Activated naive CD8-positive, alpha-beta T cell treated with anti-CD3 and anti-CD28 coated beads for 36 hours (primary cell): ENCODE results near the gene INF2. TPM values are rescaled to one million over a fixed set of nuclear protein-coding genes. Genes with fewer than 3 reads are reported as not detected.

Experiments
- DNase-seq: peaks from one replicate; pipeline ENCODE4 v3.0.0; 2021
- H3K27ac Mint-ChIP-seq: one replicate; pipeline ENCODE4 v1.8.0; 2022; ENCODE audit warnings: mild to moderate bottlenecking, moderate library complexity, mixed read lengths
- H3K27me3 Mint-ChIP-seq: one replicate; pipeline ENCODE4 v1.8.0; 2022; ENCODE audit warnings: mild to moderate bottlenecking, mixed read lengths
- H3K36me3 Mint-ChIP-seq: one replicate; pipeline ENCODE4 v1.8.0; 2021; ENCODE audit warnings: mild to moderate bottlenecking, mixed read lengths
- H3K4me1 Mint-ChIP-seq: one replicate; pipeline ENCODE4 v1.8.0; 2021; ENCODE audit warnings: mixed read lengths
- H3K4me3 Mint-ChIP-seq: one replicate; pipeline ENCODE4 v1.8.0; 2022; ENCODE audit warnings: mild to moderate bottlenecking, moderate library complexity, mixed read lengths
- H3K9me3 Mint-ChIP-seq: one replicate; pipeline ENCODE4 v1.8.0; 2022; ENCODE audit warnings: mixed read lengths
- total RNA-seq, 2 experiments: library from RNA; stranded (reverse); gene quantifications; one replicate each; pipeline ENCODE4 v1.2.3, GENCODE V29; 2021

The INF2 gene
- total RNA-seq, 2 experiments from 2014 or later, result 67.8 TPM

DNA sequence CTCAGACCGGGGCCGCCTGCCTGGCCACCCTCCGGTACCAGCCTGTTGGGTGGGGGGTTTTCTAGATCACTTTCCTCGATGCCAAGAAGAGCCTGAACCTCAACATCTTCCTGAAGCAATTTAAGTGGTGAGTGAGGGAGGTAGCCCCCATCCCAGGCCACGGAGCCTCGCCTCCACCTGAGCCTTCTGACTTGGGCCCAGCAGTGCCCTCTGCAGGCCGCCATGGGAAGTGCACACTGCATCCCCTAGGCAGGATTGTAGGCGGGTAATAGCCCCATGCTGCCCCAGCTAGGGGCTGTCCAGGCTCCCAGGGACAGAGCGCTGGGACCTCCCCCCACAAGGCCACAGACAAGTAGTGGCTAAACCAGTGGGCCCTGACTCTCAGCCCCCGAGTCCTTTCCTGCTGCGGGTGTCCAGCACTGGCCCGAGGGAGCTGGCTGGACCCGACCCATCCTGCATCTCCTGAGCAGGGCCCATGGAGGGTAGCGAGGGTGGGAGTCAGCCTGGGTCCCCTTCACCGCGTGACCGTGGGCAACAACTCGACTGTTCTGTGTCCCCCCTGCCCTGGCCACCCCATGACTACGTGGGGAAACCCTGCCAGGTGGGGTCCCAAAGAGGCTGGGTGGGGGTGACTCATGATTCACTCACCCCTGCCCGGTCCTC, 19.3 kb downstream of the INF2 start:
- Mint-ChIP-seq H3K36me3 (peaks cover 5% of the 10 kb centered on the region), H3K27ac (no peak overlapping the region), H3K27me3 (no peaks in the 10 kb centered on the region), H3K4me3 (no peak overlapping the region), H3K4me1 (peaks cover 2% of the 10 kb centered on the region), H3K9me3 (no peaks in the 10 kb centered on the region)
- peak; percentile 73 for DNase-seq

GRCh38 chr14:104709387-104710039, 20.1 kb downstream of the INF2 start:
- Mint-ChIP-seq H3K27ac (no peak overlapping the region), H3K4me1 (peaks cover 2% of the 10 kb centered on the region), H3K27me3 (no peaks in the 10 kb centered on the region), H3K36me3 (no peaks in the 10 kb centered on the region), H3K4me3 (no peak overlapping the region), H3K9me3 (no peaks in the 10 kb centered on the region)
- DNase-seq, result no peak

DNA sequence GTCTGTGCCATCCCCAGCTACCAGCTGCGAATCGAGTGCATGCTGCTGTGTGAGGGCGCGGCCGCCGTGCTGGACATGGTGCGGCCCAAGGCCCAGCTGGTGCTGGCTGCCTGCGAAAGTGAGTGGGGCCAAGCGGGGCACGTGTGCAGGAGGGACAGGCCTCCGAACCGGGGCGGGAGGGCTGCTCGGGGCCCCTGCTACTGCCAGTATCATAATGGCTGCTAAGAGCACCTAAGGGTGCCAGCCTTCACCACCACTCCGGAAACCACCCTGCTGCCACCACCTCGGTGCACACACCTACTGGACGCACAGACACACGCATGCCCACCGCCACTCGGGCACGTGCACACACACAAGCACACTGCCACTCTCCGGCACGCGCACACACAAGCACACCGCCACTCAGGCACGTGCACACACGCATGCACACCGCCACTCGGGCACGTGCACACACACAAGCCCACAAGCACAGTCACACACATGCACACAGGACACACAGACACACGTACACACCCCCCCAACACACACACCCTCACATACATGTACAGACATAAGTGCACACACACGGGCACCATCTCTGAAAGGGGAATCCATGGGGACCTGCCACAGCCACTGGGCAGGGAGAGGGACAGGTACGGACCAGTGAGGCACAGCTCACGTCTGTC, 20.8 kb downstream of the INF2 start:
- Mint-ChIP-seq H3K27ac (no peak overlapping the region), H3K27me3 (no peaks in the 10 kb centered on the region), H3K9me3 (no peaks in the 10 kb centered on the region), H3K4me1 (peaks cover 2% of the 10 kb centered on the region), H3K36me3 (no peaks in the 10 kb centered on the region), H3K4me3 (no peak overlapping the region)
- DNase-seq, result no peak

- no peak overlapping the region for H3K4me3 Mint-ChIP-seq
- no peak for DNase-seq
- peaks cover 3% of the 10 kb centered on the region for H3K36me3 Mint-ChIP-seq
- H3K9me3 Mint-ChIP-seq, result no peaks in the 10 kb centered on the region
- H3K27me3 Mint-ChIP-seq, result no peaks in the 10 kb centered on the region
- H3K27ac Mint-ChIP-seq, result no peak overlapping the region
- H3K4me1 Mint-ChIP-seq, result peaks cover 2% of the 10 kb centered on the region
These were observed 23.7 kb downstream of the INF2 start for GRCh38 chr14:104712881-104713734.

DNA sequence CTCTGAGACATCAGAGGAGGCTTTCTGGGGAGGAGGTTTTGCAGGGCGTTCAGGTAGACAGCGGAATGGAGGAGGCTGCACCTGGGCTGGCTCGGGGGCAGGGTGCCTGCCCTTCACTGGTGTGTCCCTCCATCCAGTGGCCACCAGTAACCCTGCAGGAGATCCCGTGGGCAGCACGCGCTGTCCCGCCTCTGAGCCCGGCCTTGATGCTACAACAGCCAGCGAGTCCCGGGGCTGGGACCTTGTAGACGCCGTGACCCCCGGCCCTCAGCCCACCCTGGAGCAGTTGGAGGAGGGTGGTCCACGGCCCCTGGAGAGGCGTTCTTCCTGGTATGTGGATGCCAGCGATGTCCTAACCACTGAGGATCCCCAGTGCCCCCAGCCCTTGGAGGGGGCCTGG, 24.6 kb downstream of the INF2 start:
- Mint-ChIP-seq H3K27ac (no peak overlapping the region), H3K36me3 (peaks cover 3% of the 10 kb centered on the region), H3K27me3 (no peaks in the 10 kb centered on the region), H3K4me3 (no peak overlapping the region), H3K9me3 (no peaks in the 10 kb centered on the region), H3K4me1 (no peaks in the 10 kb centered on the region)
- DNase-seq, result no peak

- Mint-ChIP-seq H3K4me1 (no peaks in the 10 kb centered on the region), H3K9me3 (no peaks in the 10 kb centered on the region), H3K27me3 (no peaks in the 10 kb centered on the region), H3K27ac (no peak overlapping the region), H3K4me3 (no peak overlapping the region), H3K36me3 (peaks cover 3% of the 10 kb centered on the region)
- no peak for DNase-seq
These were observed 25.3 kb downstream of the INF2 start for GRCh38 chr14:104714681-104715080.

DNA sequence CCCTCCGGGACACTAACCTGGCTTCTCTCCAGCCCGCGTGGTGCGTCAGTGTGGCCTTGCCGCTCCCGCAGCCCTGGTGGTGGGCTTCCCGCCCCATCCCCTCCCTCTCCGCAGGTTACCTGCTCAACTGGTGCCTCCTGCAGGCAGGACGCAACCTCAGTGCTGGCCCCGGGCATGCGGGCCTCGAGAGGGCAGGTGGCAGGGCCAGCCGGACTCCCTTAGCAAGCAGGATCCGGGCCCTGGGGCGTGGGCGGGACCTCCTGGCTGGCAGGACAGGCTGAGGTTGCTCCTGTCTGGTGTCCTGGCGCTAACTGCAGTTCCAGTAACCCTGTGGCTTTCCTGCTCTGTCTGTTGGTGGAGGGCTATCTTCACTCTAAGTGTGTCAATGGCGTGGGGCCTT, 26.0 kb downstream of the INF2 start:
- Mint-ChIP-seq H3K4me1 (no peaks in the 10 kb centered on the region), H3K27me3 (no peaks in the 10 kb centered on the region)

GRCh38 chr14:104715871-104716270, 26.5 kb downstream of the INF2 start:
- no peak overlapping the region for H3K27ac Mint-ChIP-seq
- peaks cover 3% of the 10 kb centered on the region for H3K36me3 Mint-ChIP-seq
- no peak overlapping the region for H3K4me3 Mint-ChIP-seq
- H3K27me3 Mint-ChIP-seq, result no peaks in the 10 kb centered on the region
- no peak for DNase-seq
- no peaks in the 10 kb centered on the region for H3K9me3 Mint-ChIP-seq
- no peaks in the 10 kb centered on the region for H3K4me1 Mint-ChIP-seq

More for the DNA sequence above, 26.0 kb downstream of the INF2 start:
- DNase-seq, result no peak
- no peak overlapping the region for H3K27ac Mint-ChIP-seq
- no peaks in the 10 kb centered on the region for H3K9me3 Mint-ChIP-seq
- H3K4me3 Mint-ChIP-seq, result no peak overlapping the region
- H3K36me3 Mint-ChIP-seq, result peaks cover 3% of the 10 kb centered on the region

DNA sequence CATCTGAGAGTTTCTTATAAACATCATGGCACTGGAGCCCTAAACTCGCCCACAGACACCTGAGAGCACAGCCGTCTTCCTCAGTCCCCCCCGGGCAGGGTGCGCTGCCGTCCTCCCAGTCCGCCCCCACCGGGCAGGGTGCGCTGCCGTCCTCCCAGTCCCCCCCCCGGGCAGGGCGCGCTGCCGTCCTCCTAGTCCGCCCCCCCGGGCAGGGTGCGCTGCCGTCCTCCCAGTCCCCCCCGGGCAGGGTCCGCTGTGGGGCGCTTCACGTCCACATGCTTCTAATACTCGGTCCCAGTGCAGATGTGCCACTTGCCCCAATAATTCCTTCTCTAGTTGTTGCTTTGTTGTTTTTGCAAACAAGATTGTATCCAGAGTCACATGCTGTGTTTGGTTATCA, 27.7 kb downstream of the INF2 start:
- no peaks in the 10 kb centered on the region for H3K27me3 Mint-ChIP-seq
- DNase-seq, result no peak
- H3K9me3 Mint-ChIP-seq, result no peaks in the 10 kb centered on the region
- H3K36me3 Mint-ChIP-seq, result peaks cover 3% of the 10 kb centered on the region
- H3K4me1 Mint-ChIP-seq, result no peaks in the 10 kb centered on the region
- H3K27ac Mint-ChIP-seq, result no peak overlapping the region
- H3K4me3 Mint-ChIP-seq, result no peak overlapping the region

GRCh38 chr14:104717646-104718045, 28.2 kb downstream of the INF2 start:
- Mint-ChIP-seq H3K36me3 (peaks cover 3% of the 10 kb centered on the region), H3K4me3 (no peak overlapping the region), H3K9me3 (no peaks in the 10 kb centered on the region), H3K27me3 (no peaks in the 10 kb centered on the region), H3K27ac (no peak overlapping the region), H3K4me1 (no peaks in the 10 kb centered on the region)
- no peak for DNase-seq

DNA sequence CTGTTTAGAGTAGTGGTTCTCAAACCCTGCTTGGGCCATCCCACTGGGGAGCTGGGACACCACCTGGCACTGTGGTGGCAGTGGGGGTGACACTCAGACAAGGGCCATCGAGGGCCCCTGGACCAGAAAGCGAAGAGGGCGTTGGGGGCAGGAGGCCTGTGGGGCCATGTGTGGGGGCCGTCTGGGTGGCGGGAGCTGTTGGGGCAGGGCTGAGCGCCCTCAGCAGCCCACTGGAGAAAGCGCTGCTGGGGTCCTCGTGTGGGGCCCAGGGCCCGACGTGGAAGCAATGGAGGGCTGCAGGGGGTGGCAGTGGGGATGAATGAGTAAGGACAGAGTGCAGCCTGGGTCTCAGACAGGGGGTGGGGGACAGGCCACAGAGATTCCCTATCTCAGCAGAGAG, 28.7 kb downstream of the INF2 start:
- no peak overlapping the region for H3K27ac Mint-ChIP-seq

DNA sequence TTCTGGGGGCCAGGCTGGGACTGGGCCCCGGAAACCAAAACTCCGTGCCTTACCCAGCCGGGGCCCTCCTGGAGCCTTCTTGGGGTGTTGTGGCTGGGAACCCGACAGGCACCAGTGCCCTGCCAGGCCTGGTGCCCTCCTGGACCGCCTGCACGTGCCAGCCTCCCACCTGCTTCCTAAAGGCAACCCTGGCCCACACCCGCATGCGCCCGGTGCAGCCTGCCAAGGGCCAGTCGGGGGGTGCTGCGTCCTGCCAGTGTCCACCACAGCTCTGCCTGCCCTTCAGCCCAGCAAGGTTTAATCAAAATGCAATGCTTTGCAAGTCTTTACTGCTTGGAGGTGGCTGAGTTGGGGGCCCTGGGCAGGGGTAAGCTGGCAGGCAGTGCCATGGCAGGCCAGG, 29.5 kb downstream of the INF2 start:
- no peak overlapping the region for H3K27ac Mint-ChIP-seq
- H3K36me3 Mint-ChIP-seq, result peaks cover 3% of the 10 kb centered on the region
- no peaks in the 10 kb centered on the region for H3K4me1 Mint-ChIP-seq
- H3K4me3 Mint-ChIP-seq, result no peak overlapping the region
- no peak for DNase-seq
- H3K27me3 Mint-ChIP-seq, result no peaks in the 10 kb centered on the region
- no peaks in the 10 kb centered on the region for H3K9me3 Mint-ChIP-seq

More for the DNA sequence above, 28.7 kb downstream of the INF2 start:
- no peaks in the 10 kb centered on the region for H3K4me1 Mint-ChIP-seq
- H3K4me3 Mint-ChIP-seq, result no peak overlapping the region
- no peaks in the 10 kb centered on the region for H3K27me3 Mint-ChIP-seq
- H3K9me3 Mint-ChIP-seq, result no peaks in the 10 kb centered on the region
- DNase-seq, result no peak
- H3K36me3 Mint-ChIP-seq, result peaks cover 3% of the 10 kb centered on the region

GRCh38 chr14:104719343-104719742, 29.9 kb downstream of the INF2 start:
- Mint-ChIP-seq H3K36me3 (peaks cover 3% of the 10 kb centered on the region), H3K9me3 (no peaks in the 10 kb centered on the region), H3K27ac (no peak overlapping the region), H3K4me3 (no peak overlapping the region), H3K4me1 (no peaks in the 10 kb centered on the region), H3K27me3 (no peaks in the 10 kb centered on the region)
- DNase-seq, result no peak

DNA sequence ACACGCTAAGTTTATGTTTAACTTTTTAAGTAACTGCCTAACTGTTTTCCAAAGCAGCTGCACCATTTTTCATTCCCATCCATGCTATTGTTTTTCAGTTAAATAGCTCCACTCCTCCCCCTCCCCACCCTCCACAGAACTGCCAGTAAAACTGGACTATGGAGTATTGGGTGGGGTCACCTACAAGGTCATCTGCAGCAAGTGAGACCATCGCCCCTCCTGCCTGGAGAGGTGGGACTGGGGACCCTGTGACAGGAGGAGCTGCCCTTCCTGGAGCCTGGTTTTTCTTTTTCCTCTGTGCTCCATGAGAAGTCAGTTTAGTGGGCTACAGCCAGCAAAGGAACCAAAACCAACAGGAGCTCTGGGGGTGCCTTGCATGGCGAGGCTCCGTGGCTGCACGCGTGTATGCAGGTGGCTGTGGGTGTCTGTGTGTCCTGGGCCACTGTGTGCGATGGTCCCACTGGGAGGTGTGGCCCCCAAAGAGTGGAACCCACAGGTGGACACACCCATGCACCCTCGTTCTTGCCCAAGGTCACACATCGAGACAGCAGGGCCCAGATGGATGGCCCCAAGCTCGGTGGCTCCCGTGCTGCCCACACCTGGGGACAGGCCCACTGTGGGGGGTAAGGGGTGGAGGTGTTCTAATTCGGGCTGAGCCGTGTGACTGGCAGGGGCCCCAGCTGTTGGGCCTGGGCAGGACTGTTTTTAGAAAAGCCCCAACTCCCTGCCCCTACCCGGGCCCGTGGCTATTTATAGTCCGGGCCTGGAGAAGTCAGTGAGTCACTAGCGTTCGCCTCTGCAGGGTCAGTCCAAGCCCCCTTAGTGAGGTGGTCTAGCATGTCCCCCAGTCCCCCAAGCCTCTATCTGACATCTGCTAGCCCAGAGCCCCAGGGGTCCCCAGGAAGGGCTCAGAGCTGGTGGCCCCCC, 32.4 kb downstream of the INF2 start:
- Mint-ChIP-seq H3K27me3 (no peaks in the 10 kb centered on the region), H3K36me3 (no peaks in the 10 kb centered on the region), H3K4me1 (no peaks in the 10 kb centered on the region), H3K9me3 (no peaks in the 10 kb centered on the region), H3K27ac (no peak overlapping the region), H3K4me3 (no peak overlapping the region)
- DNase-seq, result no peak
